Naive B cell (primary cell): Measurements from ENCODE around the gene NRG3. TPM values are rescaled to one million over a fixed set of nuclear protein-coding genes. Genes with fewer than 3 reads are reported as not detected.
"Not testable (repeated sequence)": the region's sequence is repeated elsewhere in the genome, so short reads cannot be mapped to it uniquely, and the experiment has no call there.

Source experiments
- ATAC-seq, 2 donors: fragments of 150-1000 bp; cut with Tn5 transposase; 2 replicates each; pipeline ENCODE4 v1.10.0; 2021; ENCODE audit warnings: low read depth in 2 of 2, mild to moderate bottlenecking in 2 of 2, moderate library complexity in 2 of 2
- DNase-seq: peaks from one replicate; pipeline ENCODE4 v3.0.0; 2022
- H3K27ac Mint-ChIP-seq, 6 donors: one replicate each; pipeline ENCODE4 v1.8.0; 2020 to 2022; ENCODE audit warnings: mild to moderate bottlenecking in 6 of 6, mixed read lengths in 6 of 6, moderate library complexity in 5 of 6, inconsistent platforms in 2 of 6
- H3K27me3 Mint-ChIP-seq, 3 donors: one replicate each; pipeline ENCODE4 v1.8.0; 2021 to 2022; ENCODE audit warnings: mixed read lengths in 3 of 3, mild to moderate bottlenecking in 1 of 3
- H3K36me3 Mint-ChIP-seq, 2 donors: one replicate each; pipeline ENCODE4 v1.8.0; 2020 to 2022; ENCODE audit warnings: mixed read lengths in 2 of 2, inconsistent platforms in 1 of 2, mild to moderate bottlenecking in 1 of 2
- H3K4me1 Mint-ChIP-seq, 3 donors: one replicate each; pipeline ENCODE4 v1.8.0; 2020 to 2022; ENCODE audit warnings: mixed read lengths in 3 of 3, inconsistent platforms in 1 of 3, mild to moderate bottlenecking in 1 of 3, moderate library complexity in 1 of 3
- H3K4me3 Mint-ChIP-seq, 8 donors: one replicate each; pipeline ENCODE4 v1.8.0; 2020 to 2022; ENCODE audit warnings: mild to moderate bottlenecking in 8 of 8, mixed read lengths in 8 of 8, moderate library complexity in 8 of 8, inconsistent platforms in 2 of 8
- H3K9me3 Mint-ChIP-seq, 7 donors: one replicate each; pipeline ENCODE4 v1.8.0; 2020 to 2022; ENCODE audit warnings: mixed read lengths in 7 of 7, mild to moderate bottlenecking in 5 of 7, inconsistent platforms in 2 of 7, moderate library complexity in 1 of 7
- polyA plus RNA-seq, 6 donors: library from polyadenylated mRNA; unstranded; fragments of 300-500 nt; fragmentation: Illumina TruSeq; gene quantifications; one replicate each; pipeline ENCODE4 v1.2.3, GENCODE V29; 2021; ENCODE audit warnings: low read depth in 6 of 6

The NRG3 gene
- polyA plus RNA-seq, 6 donors from 2014 or later = not detected

GRCh38 chr10:81996927-81997326 is 121.9 kb downstream of the NRG3 start:
- Mint-ChIP-seq H3K4me1 (no peaks in the 10 kb centered on the region), H3K36me3 (no peaks in the 10 kb centered on the region), H3K27ac (no peak overlapping the region), H3K4me3 (no peak overlapping the region), H3K27me3 (no peaks in the 10 kb centered on the region), H3K9me3 (peaks cover 0 to 8% (median 0%) of the 10 kb centered on the region in 7 donors)
- ATAC-seq (no peak), DNase-seq (no peak)

DNA sequence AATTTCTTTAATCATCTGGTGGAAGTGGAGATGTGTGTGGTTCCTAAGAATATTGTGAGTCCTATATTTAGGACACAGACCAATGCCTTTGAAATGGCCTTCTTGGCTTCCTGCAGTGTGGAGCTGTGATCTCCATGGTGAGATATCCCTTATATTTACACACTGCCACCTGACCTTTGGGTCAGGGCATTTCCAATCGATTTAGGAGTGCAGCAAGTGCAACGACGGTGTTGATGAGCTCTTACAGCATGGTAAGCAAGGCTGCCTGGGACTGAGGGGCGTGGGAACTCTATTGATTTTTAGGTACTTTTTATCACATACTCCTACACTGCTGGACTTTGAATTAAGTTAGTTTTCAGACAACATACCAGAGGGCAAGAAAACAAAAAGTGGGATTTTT is 146.0 kb downstream of the NRG3 start:
- peaks cover 0 to 16% (median 8%) of the 10 kb centered on the region in 7 donors for H3K9me3 Mint-ChIP-seq
- no peak overlapping the region for H3K27ac Mint-ChIP-seq
- DNase-seq = no peak
- no peak overlapping the region for H3K4me3 Mint-ChIP-seq
- no peaks in the 10 kb centered on the region for H3K36me3 Mint-ChIP-seq
- no peak for ATAC-seq
- no peaks in the 10 kb centered on the region for H3K4me1 Mint-ChIP-seq
- no peaks in the 10 kb centered on the region for H3K27me3 Mint-ChIP-seq

DNA sequence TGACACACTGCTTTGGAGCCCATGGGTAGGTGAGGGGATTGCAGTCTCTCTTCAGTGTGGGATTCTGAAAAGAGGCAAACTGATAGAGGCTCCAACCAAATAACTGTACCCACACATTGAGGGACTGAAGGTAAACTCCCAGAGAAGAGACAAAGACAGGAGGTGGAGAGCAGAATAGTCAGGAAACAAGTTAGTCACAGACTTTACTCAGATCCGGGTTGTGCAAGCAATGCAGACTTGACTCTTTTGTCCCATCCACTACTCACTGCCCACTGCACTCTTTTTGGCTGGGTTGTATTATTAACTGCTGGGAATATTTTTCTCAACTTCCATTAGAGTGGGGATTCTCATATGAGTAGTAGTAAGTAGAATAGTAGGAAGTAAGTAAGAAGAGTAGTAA is 152.7 kb downstream of the NRG3 start:
- Mint-ChIP-seq H3K4me1 (no peaks in the 10 kb centered on the region), H3K4me3 (peak overlapping the region in 1 of 8 donors; percentile 54), H3K27me3 (no peaks in the 10 kb centered on the region), H3K27ac (no peak overlapping the region), H3K36me3 (no peaks in the 10 kb centered on the region), H3K9me3 (peaks cover 0 to 7% (median 3%) of the 10 kb centered on the region in 7 donors)
- no peak for ATAC-seq
- DNase-seq = no peak

GRCh38 chr10:82037076-82037475 is 162.1 kb downstream of the NRG3 start:
- H3K36me3 Mint-ChIP-seq = no peaks in the 10 kb centered on the region
- H3K4me1 Mint-ChIP-seq = no peaks in the 10 kb centered on the region
- DNase-seq (no peak), ATAC-seq (no peak)
- H3K4me3 Mint-ChIP-seq = no peak overlapping the region
- peaks cover 0 to 9% (median 0%) of the 10 kb centered on the region in 7 donors for H3K9me3 Mint-ChIP-seq
- H3K27me3 Mint-ChIP-seq = no peaks in the 10 kb centered on the region
- H3K27ac Mint-ChIP-seq = no peak overlapping the region

DNA sequence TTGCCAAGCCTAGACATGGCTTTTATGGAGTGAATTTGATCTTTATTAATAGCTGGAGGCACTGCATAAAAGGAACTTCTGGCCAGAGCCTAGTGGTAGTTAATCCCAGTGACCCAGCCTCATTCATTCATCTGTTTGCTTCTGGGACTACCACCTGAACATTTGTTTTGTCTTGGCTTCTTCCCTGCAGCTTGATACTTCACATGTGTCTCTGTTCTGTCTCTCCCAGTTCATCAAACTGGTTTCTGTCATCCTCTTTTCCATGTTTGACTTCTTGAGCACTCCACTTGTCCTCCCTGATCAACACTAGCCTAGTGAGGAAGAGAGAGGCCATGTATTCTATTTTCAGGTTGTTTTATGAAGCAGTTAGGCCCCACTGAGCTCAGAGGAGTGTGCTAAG is 163.6 kb downstream of the NRG3 start:
- H3K27ac Mint-ChIP-seq = no peak overlapping the region
- ATAC-seq = no peak
- no peaks in the 10 kb centered on the region for H3K27me3 Mint-ChIP-seq
- H3K9me3 Mint-ChIP-seq = peaks cover 0 to 9% (median 0%) of the 10 kb centered on the region in 7 donors
- DNase-seq = no peak
- no peaks in the 10 kb centered on the region for H3K36me3 Mint-ChIP-seq
- no peaks in the 10 kb centered on the region for H3K4me1 Mint-ChIP-seq
- H3K4me3 Mint-ChIP-seq = no peak overlapping the region

- Mint-ChIP-seq H3K36me3 (no peaks in the 10 kb centered on the region), H3K4me3 (no peak overlapping the region), H3K27me3 (no peaks in the 10 kb centered on the region), H3K9me3 (peaks cover 0 to 12% (median 0%) of the 10 kb centered on the region in 7 donors), H3K4me1 (no peaks in the 10 kb centered on the region), H3K27ac (no peak overlapping the region)
- ATAC-seq = no peak
- DNase-seq = no peak
Observed at GRCh38 chr10:82040336-82040735, 165.3 kb downstream of the NRG3 start.

GRCh38 chr10:82041018-82041417 is 166.0 kb downstream of the NRG3 start:
- DNase-seq (no peak), ATAC-seq (no peak)
- no peak overlapping the region for H3K4me3 Mint-ChIP-seq
- H3K27me3 Mint-ChIP-seq = no peaks in the 10 kb centered on the region
- peaks cover 0 to 12% (median 0%) of the 10 kb centered on the region in 7 donors for H3K9me3 Mint-ChIP-seq
- no peak overlapping the region for H3K27ac Mint-ChIP-seq
- no peaks in the 10 kb centered on the region for H3K36me3 Mint-ChIP-seq
- H3K4me1 Mint-ChIP-seq = no peaks in the 10 kb centered on the region

DNA sequence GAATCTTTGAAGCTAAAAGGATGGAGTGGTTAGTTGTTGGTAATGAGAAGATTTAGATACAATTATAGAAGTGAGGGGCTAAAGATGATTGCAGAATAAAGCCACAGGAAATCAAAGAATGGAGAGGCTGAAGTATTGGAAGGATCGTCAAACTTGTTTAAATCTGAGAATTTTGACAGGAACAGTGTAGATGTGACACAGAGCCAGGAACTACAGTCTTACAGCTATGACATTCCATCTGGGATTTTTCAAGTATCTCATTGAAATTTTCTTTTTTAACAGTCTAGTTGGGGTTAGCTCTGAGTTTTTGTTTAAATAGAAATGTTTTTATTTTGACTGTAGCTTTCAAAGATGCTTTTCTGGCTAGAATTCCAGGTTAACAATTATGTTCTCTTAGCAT is 181.4 kb downstream of the NRG3 start:
- no peaks in the 10 kb centered on the region for H3K4me1 Mint-ChIP-seq
- H3K27ac Mint-ChIP-seq = no peak overlapping the region
- H3K9me3 Mint-ChIP-seq = peaks cover 0 to 2% (median 1%) of the 10 kb centered on the region in 7 donors
- DNase-seq = no peak
- no peaks in the 10 kb centered on the region for H3K27me3 Mint-ChIP-seq
- H3K4me3 Mint-ChIP-seq = no peak overlapping the region
- no peaks in the 10 kb centered on the region for H3K36me3 Mint-ChIP-seq
- ATAC-seq = no peak

- H3K27ac Mint-ChIP-seq, H3K36me3 Mint-ChIP-seq, DNase-seq, H3K4me3 Mint-ChIP-seq, ATAC-seq, H3K4me1 Mint-ChIP-seq, H3K27me3 Mint-ChIP-seq, H3K9me3 Mint-ChIP-seq: not testable (repeated sequence)
Observed at GRCh38 chr10:82067192-82067591, 192.2 kb downstream of the NRG3 start.

GRCh38 chr10:82068501-82068900 is 193.5 kb downstream of the NRG3 start:
- Mint-ChIP-seq H3K4me3 (no peak overlapping the region), H3K36me3 (no peaks in the 10 kb centered on the region), H3K27me3 (no peaks in the 10 kb centered on the region), H3K9me3 (peaks cover 0 to 10% (median under 1%) of the 10 kb centered on the region in 7 donors), H3K27ac (no peak overlapping the region), H3K4me1 (no peaks in the 10 kb centered on the region)
- ATAC-seq = no peak
- DNase-seq = no peak

DNA sequence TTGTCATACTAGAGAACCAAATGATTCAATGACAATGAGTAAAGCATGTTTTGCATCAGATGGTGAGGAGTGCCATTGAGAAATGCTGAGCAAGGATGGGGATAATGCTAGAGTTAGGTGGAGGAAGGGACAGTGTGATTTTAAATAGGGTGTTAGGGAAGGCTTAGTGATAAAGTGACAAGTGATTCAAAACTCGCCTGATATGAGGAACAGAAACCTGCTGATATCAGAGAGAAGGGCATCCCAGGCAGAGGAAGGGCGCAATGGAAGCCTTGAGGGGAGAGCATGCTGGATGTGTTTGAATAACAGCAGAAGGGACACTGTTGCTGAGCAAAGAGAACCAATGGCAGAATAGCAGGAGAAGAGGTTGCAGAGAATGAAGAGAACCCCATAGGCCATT is 196.2 kb downstream of the NRG3 start:
- no peaks in the 10 kb centered on the region for H3K27me3 Mint-ChIP-seq
- DNase-seq (no peak), ATAC-seq (no peak)
- H3K4me1 Mint-ChIP-seq = no peaks in the 10 kb centered on the region
- H3K27ac Mint-ChIP-seq = peak overlapping the region in 1 of 6 donors; percentile 41
- H3K4me3 Mint-ChIP-seq = no peak overlapping the region
- no peaks in the 10 kb centered on the region for H3K36me3 Mint-ChIP-seq
- peaks cover 0 to 9% (median 0%) of the 10 kb centered on the region in 7 donors for H3K9me3 Mint-ChIP-seq

- ATAC-seq (no peak), DNase-seq (no peak)
- H3K4me3 Mint-ChIP-seq = no peak overlapping the region
Observed at GRCh38 chr10:82072124-82072523, 197.1 kb downstream of the NRG3 start.

GRCh38 chr10:82075605-82076004 is 200.6 kb downstream of the NRG3 start:
- ATAC-seq (no peak), DNase-seq (no peak)
- Mint-ChIP-seq H3K36me3 (no peaks in the 10 kb centered on the region), H3K9me3 (peaks cover 0 to 9% (median 6%) of the 10 kb centered on the region in 7 donors), H3K27ac (no peak overlapping the region), H3K4me1 (no peaks in the 10 kb centered on the region), H3K27me3 (no peaks in the 10 kb centered on the region), H3K4me3 (no peak overlapping the region)

More at GRCh38 chr10:82072124-82072523, 197.1 kb downstream of the NRG3 start:
- no peaks in the 10 kb centered on the region for H3K27me3 Mint-ChIP-seq
- H3K9me3 Mint-ChIP-seq = peaks cover 0 to 9% (median 0%) of the 10 kb centered on the region in 7 donors
- H3K4me1 Mint-ChIP-seq = no peaks in the 10 kb centered on the region
- H3K27ac Mint-ChIP-seq = peak overlapping the region in 1 of 6 donors; percentile 27
- H3K36me3 Mint-ChIP-seq = no peaks in the 10 kb centered on the region

DNA sequence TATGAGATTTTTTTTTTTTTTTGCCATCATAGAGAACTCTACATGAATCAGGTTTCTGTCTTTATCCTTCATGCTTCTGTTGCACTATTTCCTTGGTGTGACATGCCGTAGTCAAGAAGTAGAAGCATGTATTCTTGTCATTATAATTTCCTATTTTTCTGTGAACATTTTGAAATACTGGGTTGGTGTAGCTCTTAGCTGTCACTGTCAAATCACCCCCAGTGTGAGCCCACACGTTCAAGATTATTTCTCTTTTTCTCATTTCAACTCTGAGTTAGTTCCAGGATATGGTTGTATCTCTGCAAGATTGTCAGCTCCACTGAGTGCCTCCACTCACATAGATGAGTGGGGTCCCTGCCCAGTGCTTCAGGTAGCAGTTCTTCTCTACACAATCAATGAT is 209.5 kb downstream of the NRG3 start:
- Mint-ChIP-seq H3K27me3 (no peaks in the 10 kb centered on the region), H3K27ac (no peak overlapping the region)
- ATAC-seq = no peak

GRCh38 chr10:82084904-82085303 is 209.9 kb downstream of the NRG3 start:
- ATAC-seq (no peak), DNase-seq (no peak)
- H3K27ac Mint-ChIP-seq = no peak overlapping the region
- H3K4me1 Mint-ChIP-seq = no peaks in the 10 kb centered on the region
- no peaks in the 10 kb centered on the region for H3K36me3 Mint-ChIP-seq
- no peak overlapping the region for H3K4me3 Mint-ChIP-seq
- H3K9me3 Mint-ChIP-seq = peaks cover 0 to 8% (median 5%) of the 10 kb centered on the region in 7 donors
- no peaks in the 10 kb centered on the region for H3K27me3 Mint-ChIP-seq

More for the DNA sequence above, 209.5 kb downstream of the NRG3 start:
- no peak for DNase-seq
- Mint-ChIP-seq H3K4me1 (no peaks in the 10 kb centered on the region), H3K36me3 (no peaks in the 10 kb centered on the region), H3K4me3 (no peak overlapping the region), H3K9me3 (peaks cover 0 to 8% (median 5%) of the 10 kb centered on the region in 7 donors)
